ENCODE results near the gene RNF181.
"Not testable (repeated sequence)": the region's sequence is repeated elsewhere in the genome, so short reads cannot be mapped to it uniquely, and the experiment has no call there.

The RNF181 gene

DNA sequence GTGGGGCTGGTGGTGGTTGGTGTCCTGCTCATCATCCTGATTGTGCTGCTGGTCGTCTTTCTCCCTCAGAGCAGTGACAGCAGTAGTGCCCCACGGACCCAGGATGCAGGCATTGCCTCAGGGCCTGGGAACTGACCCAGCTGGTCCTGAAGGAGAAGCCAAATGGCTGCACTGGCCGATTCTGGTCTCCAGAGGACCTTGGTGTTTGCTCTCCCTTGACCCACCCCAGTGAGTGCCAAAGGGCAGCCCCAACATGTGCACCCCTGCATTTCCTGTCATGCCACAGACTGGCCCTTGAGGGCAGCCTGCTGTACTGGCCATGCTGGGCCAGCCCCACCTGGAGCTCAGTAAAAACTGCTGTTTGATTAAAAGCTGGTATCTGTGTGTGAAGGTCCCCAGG is 2.5 kb upstream of the RNF181 start:
- intact Hi-C loops (cut with DNase I), result no loop called here
- DNase-seq, result peak in 1 of 10 donors; percentile 39

GRCh38 chr2:85594715-85595300 is 737 bp upstream of the RNF181 start:
- DNase-seq, result no peak
- intact Hi-C loops (cut with DNase I), result loop anchor here (2.0 kb wide), 1 partner anchor 34 kb away; the partner anchor contains the start of gene GGCX

GRCh38 chr2:85596026-85596333 is 435 bp downstream of the RNF181 start:
- DNase-seq, result peak in 1 of 10 donors; percentile 83

DNA sequence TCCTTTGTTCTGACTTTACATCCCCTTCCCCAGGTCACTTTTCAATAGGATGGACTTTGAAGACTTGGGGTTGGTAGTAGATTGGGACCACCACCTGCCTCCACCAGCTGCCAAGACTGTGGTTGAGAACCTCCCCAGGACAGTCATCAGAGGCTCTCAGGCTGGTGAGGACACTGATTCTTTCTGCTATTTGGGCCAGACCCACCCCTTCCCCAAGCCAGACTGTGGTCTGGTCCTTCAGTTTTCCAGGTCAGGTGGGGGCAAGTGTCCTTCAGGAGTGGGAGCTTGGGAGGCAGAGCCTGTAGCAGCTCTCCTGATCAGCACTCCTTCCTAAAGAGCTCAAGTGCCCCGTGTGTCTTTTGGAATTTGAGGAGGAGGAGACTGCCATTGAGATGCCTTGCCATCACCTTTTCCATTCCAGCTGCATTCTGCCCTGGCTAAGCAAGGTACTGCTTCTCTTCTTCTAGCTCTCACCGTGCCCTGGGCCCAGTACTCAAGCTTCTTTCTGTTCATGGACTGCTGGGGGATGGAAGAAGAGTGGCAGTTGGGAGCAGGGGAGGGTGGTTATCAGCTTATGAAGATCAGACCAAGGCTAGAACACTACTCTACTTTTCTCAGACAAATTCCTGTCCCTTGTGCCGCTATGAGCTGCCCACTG is 1.1 kb downstream of the RNF181 start:
- intact Hi-C loops (cut with DNase I), result no loop called here
- peak in 2 of 10 donors; percentile 9 to 17 for DNase-seq

More at GRCh38 chr2:85596026-85596333, 435 bp downstream of the RNF181 start:
- intact Hi-C loops (cut with DNase I), result no loop called here

DNA sequence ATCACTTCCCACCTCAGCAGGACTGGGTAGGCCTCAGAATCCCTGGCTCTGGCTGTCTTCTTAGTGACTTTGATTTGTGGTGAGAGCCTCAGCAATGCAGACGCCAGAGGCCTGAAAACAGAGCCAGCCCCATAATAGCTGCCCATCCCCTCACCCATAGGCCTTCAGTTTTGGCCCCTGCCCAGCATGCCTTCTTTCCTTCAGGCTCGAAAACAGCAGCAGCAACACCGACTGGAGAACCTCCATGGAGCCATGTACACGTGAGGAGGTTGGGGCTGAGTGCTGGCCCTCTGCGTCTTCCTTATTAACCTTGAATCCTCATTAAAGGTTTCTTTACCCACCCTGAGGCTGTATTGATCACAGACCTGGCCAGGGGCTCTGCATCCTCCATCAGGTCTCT is 1.7 kb downstream of the RNF181 start:
- intact Hi-C loops (cut with DNase I), result no loop called here
- DNase-seq, result peak in 2 of 10 donors; percentile 53 to 59

GRCh38 chr2:85598594-85599340 is 3.2 kb downstream of the RNF181 start:
- peak in 1 of 10 donors; percentile 67 for DNase-seq
- intact Hi-C loops (cut with DNase I), result no loop called here

GRCh38 chr2:85599468-85600234 is 4.1 kb downstream of the RNF181 start:
- peak in 2 of 10 donors; percentile 59 to 63 for DNase-seq
- intact Hi-C loops (cut with DNase I), result no loop called here

DNA sequence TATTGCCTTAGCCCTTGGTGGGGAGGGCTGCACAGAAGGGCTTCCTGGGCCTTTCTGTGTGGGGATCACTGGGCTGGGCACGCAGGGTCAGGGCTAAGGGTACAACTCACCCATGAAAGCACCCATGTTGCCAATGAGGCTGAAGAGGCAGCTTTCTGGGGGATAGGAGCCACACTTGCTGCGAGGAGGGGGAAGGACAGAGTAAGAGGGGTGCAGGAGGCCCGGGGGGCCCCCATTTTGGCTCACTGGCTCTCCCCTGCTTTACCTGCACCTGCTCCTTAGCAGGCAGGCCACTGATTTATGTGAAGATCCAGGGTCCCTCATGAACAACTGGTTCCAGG is 4.7 kb downstream of the RNF181 start:
- DNase-seq, result peak in 1 of 10 donors; percentile 62
- intact Hi-C loops (cut with DNase I), result no loop called here

GRCh38 chr2:85600951-85601770 is 5.6 kb downstream of the RNF181 start:
- DNase-seq, result peak in 2 of 10 donors; percentile 57 to 72
- intact Hi-C loops (cut with DNase I), result no loop called here

- intact Hi-C loops (cut with DNase I), result no loop called here
- DNase-seq, result peak in 9 of 10 donors; percentile 54 to 93 (median 65)
Measured at GRCh38 chr2:85601771-85602475, 6.4 kb downstream of the RNF181 start.

GRCh38 chr2:85602476-85603234 is 7.1 kb downstream of the RNF181 start, which contains the start of gene TMEM150A:
TMEM150A (minus strand) TSS chr2:85602698; CDS start chr2:85601948, 750 bp downstream.
- intact Hi-C loops (cut with DNase I), result no loop called here
- peak; percentile 85 to 99 (median 94) for DNase-seq

GRCh38 chr2:85604133-85604444 is 8.5 kb downstream of the RNF181 start:
- DNase-seq; intact Hi-C loops (cut with DNase I): not testable (repeated sequence)

DNA sequence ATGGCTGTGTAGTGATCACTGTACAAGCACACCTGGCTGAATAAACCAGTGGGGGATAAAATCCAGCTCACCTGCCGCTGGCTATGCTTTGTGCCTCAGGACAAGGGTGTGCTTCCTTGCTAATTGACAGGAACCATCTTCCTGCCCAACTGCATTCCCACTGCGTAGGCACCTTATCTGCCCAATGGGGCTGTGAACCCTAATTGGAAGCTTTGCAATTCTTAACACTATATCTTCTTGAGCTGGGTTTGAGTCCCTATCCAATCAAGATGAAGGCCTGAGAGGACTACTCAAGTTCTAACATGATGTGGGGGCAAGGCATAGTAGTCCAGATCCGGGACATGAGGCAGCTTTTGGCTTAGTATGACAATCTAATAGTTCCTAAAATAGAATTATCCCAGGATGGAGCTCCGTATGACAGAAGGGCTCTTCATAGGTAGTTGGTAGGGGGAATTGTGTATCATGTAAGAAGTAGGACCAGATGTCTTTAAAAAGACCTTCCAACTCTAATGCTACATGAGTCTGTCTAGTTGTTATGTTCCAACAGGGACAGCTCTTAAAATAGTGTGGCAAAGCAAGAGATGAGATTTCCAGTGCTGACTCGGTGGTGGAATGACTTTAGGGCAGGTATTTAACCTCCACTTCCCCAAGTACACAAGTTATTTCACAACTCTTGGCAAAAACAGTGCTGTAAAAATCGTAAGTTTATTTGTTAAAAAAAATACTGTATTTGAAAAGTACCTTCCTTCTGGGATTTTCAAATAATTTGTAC is 9.2 kb downstream of the RNF181 start:
- DNase-seq, result no peak
- intact Hi-C loops (cut with DNase I), result no loop called here

GRCh38 chr2:85605406-85606115 is 10.0 kb downstream of the RNF181 start:
- DNase-seq, result no peak
- intact Hi-C loops (cut with DNase I), result no loop called here

DNA sequence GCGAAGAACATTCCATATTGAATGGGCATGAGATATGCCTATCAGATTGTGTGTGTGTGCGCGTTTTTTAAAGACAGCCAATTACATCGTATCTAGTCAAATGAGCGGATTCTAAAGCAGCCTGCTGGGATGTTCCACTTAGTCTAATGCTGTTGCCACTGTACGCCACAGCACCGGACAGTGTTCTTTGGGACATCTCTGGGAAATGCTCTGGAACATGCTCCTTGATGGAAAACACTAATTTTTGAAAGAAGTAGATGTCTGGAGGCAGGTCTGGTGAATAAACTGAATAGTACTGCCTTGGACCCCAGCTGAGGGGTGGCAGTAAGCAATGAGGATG is 10.5 kb downstream of the RNF181 start:
- DNase-seq, result no peak
- intact Hi-C loops (cut with DNase I), result no loop called here

- no peak for DNase-seq
Measured at GRCh38 chr2:85607268-85608215, 12.0 kb downstream of the RNF181 start.

More at GRCh38 chr2:85607268-85608215, 12.0 kb downstream of the RNF181 start:
- intact Hi-C loops (cut with DNase I), result no loop called here
